ENCODE results near the gene SNTG2.
A peak's percentile ranks its signal among the peaks of the same experiment; 100 is the strongest.

The SNTG2 gene

DNA sequence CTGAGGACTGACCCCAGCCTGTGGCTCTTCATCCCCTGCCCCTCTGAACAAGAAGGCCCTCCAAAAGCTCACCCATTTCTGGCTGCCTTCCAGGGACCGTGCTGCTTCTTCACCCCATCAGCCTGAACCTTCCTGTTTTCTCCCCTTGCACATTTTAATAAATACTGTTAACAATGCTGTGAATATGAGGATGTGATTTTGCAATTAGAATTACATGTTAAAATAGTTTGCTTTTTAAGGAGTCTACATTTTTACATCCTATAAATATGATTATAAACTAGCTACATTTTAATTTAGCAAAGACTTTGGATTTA is 4.0 kb downstream of the SNTG2 start:
- no peak for DNase-seq

- no peak for DNase-seq
Observed at GRCh38 chr2:955829-956731, 5.4 kb downstream of the SNTG2 start.

- DNase-seq, result no peak
Observed at GRCh38 chr2:959457-959856, 8.8 kb downstream of the SNTG2 start.

GRCh38 chr2:960061-960736 is 9.6 kb downstream of the SNTG2 start:
- peak; percentile 14 for DNase-seq

- no peak for DNase-seq
Observed at GRCh38 chr2:961786-962185, 11.1 kb downstream of the SNTG2 start.

DNA sequence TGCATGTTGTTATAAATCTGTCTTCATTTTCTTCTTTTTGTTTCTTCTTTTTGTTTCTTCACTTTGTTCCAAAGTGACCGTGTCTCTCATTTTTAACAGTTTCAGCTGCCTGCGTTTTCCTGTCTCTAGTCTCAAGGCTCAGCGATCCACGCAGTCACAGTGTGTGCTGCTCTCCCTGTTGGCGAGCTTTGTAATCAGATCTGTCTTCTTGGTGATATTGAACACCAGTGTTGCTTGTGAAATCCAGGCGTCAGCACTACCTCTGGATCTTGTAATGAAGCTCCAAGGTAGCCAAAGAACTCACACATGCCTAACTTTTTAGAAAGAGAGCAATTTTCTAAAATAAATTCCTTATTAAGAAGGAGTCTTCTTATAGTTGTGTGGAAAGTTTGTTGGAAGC is 13.2 kb downstream of the SNTG2 start:
- no peak for DNase-seq

DNA sequence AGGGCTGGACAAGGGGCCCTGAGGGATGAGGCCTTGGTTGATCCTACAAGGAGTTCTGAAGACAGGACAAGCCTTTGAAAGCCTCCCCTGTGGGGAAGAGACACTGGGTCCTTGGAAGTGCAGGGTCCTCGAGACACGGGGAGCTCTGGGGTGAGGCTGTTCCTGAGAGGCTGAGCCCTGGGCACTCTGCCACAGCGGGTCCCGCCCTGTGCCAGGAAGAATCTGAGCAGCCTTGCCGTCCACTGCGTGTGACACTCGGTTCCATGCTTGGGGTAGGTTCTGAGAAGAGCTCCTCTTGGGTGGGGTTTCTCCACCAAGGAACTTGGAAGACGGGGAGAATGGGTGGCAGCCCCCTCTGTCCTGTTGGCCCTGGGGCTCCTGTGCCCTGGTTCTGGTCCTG is 13.9 kb downstream of the SNTG2 start:
- DNase-seq, result no peak

GRCh38 chr2:965640-966147 is 15.0 kb downstream of the SNTG2 start:
- DNase-seq, result no peak

DNA sequence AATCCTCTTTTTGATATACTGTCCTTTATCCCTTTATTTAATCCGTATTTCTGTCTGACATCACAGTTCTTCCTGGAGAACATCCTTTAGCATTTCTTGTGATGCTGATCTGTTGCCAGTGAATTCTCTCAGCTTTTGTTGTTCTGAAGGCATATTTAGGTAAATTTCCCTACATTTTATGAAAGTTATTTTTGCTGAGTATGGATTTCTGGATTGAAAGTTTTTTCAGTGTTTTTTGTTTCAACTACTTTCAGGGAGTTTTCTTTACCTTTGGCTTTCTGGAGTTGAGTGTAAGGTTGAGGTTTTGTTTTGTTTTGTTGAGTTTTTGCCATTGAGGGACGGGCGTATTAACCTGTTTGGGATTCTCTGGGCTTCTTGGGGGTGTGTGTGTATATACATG is 22.5 kb downstream of the SNTG2 start:
- no peak for DNase-seq

DNA sequence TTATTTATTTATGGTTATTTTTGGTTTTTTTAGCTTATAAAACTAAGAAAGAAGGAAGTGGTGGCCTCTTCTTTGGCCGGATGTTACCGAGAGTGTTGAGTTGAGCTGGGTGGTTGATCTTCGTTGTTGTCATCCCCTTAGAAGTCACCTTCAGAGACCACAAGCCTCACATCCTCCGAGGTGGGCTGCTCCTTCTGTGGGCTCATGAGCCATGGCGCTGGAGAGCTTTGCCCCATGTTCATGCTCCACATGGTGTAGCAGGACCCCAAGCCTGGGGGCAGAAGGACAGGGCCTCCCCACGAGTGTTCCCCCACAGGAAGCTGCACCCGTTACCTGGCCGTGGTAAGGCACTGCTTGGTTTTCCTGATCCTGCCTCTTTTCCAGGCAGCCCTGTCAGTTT is 23.4 kb downstream of the SNTG2 start:
- DNase-seq, result no peak

DNA sequence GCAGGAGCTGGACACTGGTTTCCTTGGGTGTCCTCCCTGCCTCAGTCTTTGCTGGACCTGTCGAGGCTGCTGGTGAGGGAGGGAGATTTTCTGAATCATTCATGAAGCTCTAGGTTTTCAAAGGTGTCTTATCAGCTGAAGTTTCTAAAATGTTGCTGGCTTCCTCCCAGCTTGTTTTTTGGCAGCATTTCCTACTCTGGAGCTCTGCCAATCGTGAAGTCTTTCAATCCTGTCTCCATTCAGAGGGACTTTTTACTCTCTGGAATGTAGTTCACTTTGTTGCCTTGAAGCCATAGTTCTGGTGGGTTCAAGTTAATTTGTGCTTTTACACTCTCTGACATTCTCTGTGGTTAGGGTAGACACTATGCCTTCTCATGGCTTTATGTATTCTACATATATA is 23.9 kb downstream of the SNTG2 start:
- DNase-seq, result peak; percentile 10

GRCh38 chr2:975095-975494 is 24.4 kb downstream of the SNTG2 start:
- no peak for DNase-seq

DNA sequence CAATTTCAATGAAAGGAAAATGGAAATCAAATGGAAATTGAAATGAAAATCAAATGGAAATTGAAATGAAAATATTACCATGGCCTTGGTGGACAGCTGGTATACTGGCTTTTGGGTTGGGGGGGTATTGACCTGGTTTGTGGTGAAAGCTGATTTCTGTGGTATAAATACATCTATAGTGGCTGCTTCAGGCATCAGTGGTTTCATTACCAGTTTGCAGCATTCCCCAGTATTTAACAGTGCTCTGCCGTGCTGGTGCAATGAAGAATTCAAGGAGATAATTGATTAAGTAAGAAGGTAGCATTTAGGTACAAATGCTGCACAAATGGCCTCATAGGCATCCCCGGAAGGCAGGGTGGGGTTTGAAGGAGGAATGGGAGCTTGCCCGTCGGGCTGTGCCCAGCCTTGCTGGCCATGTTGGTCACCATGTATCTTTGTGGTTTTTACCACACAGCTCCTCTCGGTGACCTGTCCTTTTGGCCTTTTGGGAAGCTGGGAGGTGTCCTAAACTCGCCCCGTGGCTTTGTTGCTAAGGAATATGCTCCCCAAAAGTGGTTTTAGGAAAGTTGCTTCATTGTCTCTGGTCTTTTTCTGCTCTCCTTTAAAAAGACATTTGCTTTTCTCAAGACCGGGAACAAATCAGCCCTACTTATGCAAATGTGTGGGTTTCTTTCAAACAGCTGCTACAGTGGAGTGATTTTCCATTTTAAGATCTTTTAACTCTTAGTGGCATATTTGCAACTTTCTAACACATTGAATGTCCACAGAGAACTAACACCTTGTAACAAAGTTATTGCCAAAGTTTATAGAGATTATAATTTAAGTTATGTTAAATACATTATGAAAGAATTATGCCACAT is 28.6 kb downstream of the SNTG2 start:
- no peak for DNase-seq

DNA sequence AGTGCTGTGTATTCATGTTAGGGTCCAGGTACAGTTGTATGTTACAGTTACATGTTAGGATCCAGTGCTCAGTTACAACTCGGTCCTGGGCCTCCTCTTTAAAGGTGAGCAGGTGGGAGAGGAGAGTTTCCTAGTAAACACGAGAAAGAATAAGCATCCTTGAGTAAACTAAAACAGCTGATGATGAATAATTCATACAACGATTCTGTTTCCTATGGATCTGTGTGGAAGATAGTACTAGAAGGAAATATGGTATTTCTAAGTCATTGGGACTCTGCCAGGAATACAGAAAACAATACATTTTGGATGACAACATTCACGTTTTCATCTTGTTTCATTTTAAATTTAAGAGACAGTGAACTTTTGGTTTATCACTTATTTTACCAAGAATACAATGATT is 29.5 kb downstream of the SNTG2 start:
- no peak for DNase-seq

DNA sequence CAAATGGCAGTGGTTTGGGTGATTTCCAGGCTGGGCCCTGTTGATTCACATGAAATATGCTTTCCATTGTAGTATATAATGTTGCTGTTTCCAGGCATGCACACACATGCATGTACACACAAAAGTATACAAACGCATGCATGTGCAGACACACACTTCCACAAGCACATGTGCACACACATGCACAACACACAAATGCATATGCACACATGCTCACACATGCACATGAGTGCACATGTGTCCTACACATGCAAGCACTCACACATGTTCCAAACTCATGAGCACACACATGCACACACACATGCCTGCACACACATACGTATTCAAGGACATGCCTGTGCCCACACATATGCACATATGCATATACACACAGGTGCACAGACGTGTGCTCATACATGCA is 30.6 kb downstream of the SNTG2 start:
- no peak for DNase-seq

- DNase-seq, result no peak
Observed at GRCh38 chr2:981759-982158, 31.1 kb downstream of the SNTG2 start.

- no peak for DNase-seq
Observed at GRCh38 chr2:985317-985898, 34.8 kb downstream of the SNTG2 start.

DNA sequence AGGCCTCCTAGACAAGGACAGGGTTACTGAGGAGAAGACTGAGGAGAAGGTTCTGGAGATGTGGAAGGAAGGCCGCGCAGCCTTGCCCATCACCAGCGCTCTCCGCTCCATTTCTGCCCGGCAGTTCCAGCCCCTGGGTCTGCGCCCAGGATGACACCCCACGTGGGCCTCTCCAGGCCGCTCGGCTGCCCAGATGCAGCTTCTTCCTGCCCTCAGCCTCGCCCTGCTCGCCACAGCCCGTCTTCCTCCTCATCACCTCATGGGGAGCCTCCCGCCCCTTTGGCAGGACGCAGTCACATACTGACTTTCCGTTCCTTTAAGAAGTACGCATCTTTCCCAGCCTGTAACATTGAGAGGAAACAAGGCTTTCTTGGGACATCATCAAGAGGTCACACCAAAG is 37.1 kb downstream of the SNTG2 start:
- no peak for DNase-seq

DNA sequence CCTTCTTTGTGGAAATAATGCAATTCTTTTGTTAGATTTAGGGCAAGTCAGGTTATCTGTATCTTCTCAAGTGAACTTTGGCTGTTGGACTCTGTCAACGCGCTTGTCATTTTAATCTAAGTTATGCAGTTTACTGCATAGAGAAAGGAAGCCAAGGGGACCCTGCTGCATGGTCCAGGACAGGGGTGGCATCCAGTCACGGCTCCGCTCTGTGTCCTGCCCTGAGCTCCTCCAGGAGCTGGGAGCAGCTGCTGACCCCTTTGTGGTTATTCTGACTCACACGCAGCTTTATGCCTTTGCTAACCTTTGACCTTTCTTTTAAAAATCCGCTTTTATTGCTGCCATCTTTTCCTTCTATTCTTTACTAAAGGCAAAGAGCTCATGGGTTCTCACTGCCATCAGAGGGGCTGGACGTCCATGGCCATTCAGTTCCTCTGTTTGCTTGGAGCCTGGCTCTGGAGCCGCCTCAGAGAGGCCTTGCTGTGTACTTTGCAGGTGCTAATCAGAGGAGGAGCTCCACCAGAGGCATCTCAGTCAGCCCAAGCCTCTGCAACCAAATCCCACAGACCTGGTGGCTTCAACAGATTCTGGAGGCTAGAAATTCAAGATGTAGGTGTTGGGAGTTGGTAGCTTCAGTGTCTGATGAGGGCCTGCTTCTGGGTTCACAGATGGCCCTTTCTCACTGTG is 39.3 kb downstream of the SNTG2 start:
- DNase-seq, result no peak

DNA sequence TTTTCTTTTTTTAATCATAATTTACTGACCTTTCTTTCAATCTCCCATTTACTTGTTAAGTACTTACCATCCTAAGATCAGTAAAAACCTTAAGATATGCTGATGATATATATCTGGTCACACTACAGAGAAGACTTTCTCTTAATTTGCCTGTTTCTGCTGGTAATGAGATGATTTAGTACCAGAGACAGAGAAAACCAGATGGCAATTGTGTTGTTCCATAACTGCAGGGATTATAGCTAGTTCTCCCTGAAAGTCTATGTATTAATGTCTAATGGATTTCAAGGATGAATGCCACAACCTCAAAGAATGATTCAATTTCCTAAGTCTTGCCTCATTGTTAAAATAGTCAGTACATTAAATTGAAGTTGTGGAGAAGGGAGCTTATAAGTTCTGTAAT is 40.3 kb downstream of the SNTG2 start:
- no peak for DNase-seq

DNA sequence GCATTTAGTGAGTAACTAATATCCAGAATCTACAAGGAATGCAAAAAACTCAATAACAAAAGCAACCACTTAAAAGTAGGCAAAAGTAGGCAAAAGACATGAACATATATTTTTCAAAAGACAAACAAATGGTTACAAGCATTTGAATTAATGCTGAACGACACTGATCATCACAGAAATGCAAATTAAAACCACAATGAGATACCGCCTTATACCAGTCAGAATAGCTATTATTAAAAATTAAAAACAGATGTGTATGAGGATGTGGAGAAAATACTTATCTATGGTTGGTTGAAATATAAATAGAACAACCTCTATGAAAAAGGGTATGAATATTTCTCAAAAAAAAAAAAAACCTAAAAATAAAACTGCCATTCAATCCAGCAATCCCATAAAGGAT is 51.7 kb downstream of the SNTG2 start:
- DNase-seq, result no peak

- DNase-seq, result peak; percentile 0
Observed at GRCh38 chr2:1004398-1004797, 53.7 kb downstream of the SNTG2 start.
